T-helper 2 cell treated with Interferon-gamma antibody and Interleukin-4, amounts not matched to agents 100 ng/mL and 5 ng/mL, for 36 hours (primary cell): Measurements from ENCODE around the gene COG5. TPM values are rescaled to one million over a fixed set of nuclear protein-coding genes. Genes with fewer than 3 reads are reported as not detected.

Experiments
- intact Hi-C: fragments of 100-400 bp; cut with micrococcal nuclease; formaldehyde crosslinking; loops from one replicate; pipeline ENCODE4 v1.15.1; 2023
- total RNA-seq: library from RNA; stranded (reverse); gene quantifications from 2 replicates; pipeline ENCODE4 v1.2.3, GENCODE V29; 2022

COG5 gene
- total RNA-seq, 1 donor from 2014 or later = 35.9 TPM

DNA sequence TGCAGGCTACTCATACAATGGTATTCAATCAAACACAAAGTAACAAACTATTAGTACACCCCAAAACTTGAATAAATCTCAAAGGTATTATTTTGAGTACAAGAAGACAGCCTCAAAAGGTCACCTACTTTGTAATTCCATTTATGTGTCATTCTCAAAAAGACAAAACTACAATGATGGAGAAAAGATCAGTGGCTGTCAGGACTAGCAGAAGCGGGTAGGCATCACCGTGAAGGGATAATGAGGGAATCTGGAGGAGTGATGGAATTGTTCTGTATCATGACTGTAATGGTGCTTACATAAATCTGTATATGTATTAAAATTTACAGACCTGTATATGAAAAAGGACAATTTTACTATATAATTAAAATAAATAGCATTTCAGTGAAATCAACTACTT, 37.0 kb downstream of the COG5 start:
- intact Hi-C loops = no loop called here

DNA sequence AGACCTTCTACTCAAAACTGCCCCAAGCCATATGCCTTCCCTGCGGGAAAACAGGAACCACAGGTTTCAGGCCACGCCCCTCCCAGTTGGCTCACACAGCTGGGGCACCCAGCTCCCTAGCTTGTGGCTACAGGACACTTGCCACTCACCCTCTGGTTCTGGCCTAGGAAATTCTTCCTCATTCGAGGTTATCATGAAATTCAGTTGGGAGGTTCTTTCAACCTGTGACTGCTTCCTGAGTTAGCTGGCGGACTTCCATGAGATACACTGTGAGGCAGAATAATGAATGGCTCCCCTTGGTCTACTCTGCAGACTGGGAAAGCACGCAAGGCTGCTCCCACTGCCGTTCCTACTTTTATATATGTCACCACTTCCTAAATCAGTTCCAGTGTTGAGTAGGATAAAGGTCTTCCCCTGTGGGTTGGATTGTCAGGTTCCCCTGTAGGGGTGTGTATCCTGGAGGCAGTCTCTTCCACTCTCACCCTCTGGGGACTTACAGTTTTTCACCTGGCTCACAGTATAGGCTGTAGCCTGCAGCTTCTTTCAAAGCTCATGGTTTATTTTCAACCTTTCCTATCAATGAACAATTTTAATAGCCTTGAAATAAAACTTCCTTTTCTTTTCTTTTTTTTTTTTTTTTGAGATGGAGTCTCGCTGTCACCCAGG, 56.9 kb downstream of the COG5 start:
- intact Hi-C loops = no loop called here

DNA sequence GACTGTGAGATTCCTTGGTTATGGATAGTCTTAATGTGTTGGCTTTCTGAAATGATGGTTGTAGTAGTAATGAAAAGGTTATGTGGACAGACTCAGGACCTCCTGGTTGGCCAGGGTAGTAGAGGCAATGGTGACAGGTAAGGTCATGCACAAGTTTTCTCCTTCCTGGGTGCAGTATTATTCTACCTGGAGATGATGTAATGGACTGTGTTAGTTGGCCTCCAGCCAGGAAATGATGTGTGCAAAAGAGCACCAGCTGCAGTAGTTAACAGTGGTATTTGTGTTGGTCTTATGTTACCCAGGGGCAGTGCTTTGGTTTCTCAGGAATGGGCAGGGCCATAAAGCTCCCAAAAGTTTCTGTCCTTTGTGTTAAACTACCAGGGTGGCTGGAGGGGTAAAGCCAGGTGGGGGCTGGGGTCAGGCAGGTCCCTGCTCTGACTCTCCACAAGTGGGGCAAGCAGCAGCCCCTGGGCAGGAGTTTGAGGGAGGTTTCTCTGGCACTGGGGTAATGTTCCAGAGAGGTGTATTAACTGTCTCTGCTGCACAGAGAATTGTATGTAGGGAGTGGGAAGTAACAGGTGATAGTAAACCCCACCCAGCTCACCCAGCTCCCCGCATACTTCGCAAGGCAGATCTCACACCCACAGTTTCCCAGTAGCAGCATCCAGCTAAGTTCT, 57.6 kb downstream of the COG5 start:
- intact Hi-C loops = no loop called here

DNA sequence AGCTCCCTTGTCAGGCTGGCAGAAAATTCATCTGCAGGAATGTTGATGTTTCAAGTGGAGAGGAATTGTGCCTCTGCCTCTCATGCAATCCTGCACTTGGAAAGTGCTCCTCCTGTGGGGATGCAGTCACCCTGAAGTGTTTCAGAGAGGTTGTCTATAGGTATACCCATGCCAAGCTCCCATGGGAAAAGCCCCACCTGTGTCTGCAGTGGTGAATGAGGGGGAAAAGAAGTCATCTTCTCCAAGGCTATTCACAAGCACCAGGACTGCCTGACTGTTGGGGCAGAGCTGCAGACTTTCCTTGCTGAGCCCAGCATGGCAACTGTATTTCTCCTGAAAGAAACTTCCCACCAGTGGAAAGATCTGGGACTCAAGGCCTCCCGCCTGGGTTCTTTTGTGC, 58.4 kb downstream of the COG5 start:
- intact Hi-C loops = no loop called here

DNA sequence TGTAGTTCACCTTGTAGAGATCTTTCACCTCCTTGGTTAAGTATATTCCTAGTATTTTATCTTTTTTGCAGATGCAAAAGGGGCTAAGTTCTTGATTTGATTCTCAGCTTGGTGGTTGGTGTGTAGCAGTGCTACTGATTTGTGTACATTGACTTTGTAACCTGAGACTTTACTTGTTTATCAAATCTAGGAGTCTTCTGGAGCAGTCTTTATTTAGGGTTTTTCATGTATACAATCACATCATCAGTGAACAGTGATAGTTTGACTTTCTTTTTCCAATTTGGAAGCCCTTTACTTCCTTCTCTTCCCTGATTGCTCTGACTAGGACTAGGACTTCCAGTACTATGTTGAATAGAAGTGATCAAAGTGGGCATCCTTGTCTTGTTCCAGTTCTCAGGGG, 60.0 kb downstream of the COG5 start:
- intact Hi-C loops = no loop called here

DNA sequence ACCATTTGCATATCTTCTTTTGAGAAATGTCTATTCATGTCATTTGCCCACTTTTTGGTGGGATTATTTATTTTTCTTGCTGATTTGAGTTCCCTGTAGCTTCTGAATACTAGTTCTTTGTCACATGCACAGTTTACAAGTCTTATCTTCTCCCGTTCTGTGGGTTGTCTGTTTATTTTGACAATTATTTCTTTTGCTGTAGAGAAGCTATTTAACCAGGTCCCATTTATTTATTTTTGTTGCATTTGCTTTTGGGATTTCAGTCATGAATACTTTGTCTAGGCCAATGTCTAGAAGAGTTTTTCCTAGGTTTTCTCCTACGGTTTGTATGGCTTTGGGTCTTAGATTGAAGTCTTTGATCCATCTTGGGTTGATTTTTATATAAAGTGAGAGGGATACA, 60.9 kb downstream of the COG5 start:
- intact Hi-C loops = no loop called here

DNA sequence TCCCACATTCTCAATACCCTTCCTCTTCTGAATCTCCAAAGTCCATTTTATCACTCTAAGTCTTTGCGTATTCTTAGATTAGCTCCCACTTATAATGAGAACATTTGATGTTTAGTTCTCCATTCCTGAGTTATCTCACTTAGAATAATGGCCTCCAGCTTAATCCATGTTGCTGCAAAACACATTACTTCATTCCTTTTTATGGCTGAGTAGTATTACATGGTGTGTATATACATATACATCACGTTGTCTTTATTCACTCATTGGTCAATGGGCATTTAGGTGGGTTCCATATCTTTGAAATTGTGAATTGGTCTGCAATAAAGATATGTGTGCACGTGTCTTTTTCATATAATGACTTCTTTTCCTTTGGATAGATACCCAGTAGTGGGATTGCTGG, 61.6 kb downstream of the COG5 start:
- intact Hi-C loops = no loop called here

DNA sequence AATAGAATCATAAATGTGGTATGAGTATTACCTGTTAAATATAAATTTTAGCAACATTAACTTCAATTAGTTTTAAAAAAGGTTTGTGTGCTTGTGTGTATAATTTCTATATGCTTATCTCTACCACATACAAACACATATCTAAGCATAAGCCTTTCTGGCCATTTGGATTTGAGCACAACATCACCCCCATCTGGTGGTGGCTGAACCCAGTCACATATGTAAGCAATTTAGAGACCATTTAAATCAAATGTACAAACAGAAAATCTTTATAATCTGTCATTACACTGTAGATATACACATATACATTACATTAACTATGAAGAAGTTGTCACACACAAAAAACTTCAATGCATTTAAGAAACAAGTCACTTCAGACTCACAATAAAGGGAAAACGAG, 62.1 kb downstream of the COG5 start:
- intact Hi-C loops = no loop called here

DNA sequence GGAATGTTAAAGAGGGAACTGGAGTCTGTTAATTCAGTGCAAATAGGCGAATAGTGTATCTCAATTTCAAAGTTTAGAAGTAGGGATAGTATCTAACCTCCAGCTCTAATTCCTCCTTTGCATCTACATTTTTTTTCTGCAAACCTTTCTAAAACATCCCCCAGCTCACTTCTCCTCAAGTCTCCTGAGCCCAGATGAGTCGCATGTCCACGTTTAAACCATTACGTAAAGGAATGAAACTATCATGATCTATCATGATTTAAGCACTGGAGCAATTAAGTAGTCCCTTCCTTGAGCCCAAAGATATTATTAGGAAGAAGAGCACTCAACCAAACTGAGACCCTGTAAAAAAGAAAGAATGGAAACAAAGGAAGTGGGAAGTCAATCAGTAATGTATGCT, 64.0 kb downstream of the COG5 start:
- intact Hi-C loops = loop anchor here (10.0 kb wide), 1 partner anchor 285 kb away; no protein-coding TSS in a partner anchor

DNA sequence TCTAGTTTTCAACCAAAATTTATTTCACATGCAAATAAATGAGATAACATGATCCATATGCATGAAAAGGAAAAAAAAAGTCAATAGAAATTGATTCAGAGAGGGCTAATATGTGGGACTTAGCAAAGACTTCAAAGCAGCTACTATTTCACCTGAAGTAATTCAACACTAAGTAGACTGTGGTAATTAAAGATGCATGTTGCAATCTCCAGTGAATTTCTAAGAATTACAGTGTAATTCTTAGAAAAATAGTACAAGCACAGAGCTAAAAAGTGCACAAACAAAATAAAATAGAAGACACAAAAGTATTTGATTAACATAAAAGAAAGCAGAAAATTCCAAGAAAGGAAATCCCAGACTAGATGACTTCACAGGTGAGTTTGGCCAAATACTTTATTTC, 68.2 kb downstream of the COG5 start:
- intact Hi-C loops = loop anchor here (10.0 kb wide), 1 partner anchor 281 kb away; no protein-coding TSS in a partner anchor

DNA sequence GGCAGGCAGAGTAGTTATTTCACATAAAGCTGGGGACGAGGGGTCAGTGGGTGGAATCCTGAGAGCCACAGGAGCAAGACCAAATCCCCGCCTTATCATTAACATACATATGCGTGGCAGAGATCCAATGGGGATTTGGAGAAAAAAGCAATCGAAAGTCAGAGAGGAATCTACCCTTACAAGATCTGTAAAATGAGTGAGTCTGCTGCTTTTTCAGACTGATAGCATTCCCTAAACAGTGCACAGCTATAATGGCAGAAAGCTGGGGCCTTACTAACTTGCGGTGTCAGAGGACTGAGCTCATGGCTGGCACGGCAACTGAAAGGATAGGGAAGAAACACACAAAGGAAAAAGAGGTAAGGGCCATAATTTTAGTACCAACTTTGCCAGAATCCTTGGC, 68.8 kb downstream of the COG5 start:
- intact Hi-C loops = loop anchor here (10.0 kb wide), 1 partner anchor 280 kb away; no protein-coding TSS in a partner anchor

DNA sequence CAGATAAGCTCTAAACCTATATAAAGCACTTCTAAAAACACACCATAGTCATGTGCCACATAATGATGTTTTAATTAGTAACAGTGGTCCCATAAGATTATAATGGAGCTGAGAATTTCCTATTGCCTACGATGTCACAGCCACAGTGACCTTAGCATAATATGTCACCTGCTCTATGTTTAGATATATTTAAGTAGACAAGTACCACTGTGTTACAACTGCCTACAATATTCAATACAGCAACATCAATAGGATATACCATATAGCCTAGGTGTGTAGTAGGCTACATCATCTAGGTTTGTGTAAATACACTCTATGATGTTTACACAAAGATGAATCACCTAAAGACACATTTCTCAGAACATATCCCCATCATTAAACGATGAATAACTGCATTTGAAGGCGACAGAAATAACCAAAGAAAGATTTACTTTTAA, 69.4 kb downstream of the COG5 start:
- intact Hi-C loops = loop anchor here (10.0 kb wide), 1 partner anchor 280 kb away; no protein-coding TSS in a partner anchor

DNA sequence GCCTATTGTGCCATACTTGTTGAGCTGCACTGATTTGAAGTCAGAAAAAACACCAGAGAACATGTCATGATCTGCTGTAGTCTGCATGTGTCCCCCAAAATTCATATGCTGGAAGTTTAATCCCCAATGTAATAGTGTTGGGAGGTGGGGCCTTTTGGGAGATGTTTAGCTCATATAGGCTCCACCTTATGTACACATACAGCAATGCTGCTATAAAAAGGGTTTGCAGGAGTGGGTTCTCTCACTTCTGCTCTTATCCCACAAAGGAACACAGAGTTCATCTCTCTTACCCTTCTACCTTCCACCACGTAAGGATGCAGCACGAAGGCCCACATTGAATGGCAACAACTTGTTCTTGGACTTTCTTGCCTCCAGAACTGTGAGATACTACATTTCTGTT, 70.8 kb downstream of the COG5 start:
- intact Hi-C loops = loop anchor here (10.0 kb wide), 1 partner anchor 278 kb away; no protein-coding TSS in a partner anchor

DNA sequence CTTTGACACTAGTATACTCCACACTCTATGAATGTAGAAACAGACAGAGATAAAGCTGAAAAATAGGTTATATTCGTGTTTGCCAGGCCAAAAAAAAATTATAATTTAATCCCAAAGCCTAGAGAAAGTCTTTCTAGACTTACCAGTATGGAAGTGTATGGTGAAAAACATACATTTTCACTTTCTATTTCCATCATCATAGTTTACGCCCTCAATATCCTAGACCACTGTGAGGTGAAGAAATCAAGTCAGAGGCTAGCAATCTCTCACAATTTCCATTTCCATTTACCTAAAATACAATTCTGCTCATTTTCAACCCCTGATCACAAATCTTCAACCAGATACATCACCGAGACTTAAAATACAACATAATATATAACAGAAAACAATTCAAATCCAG, 77.7 kb downstream of the COG5 start:
- intact Hi-C loops = no loop called here

DNA sequence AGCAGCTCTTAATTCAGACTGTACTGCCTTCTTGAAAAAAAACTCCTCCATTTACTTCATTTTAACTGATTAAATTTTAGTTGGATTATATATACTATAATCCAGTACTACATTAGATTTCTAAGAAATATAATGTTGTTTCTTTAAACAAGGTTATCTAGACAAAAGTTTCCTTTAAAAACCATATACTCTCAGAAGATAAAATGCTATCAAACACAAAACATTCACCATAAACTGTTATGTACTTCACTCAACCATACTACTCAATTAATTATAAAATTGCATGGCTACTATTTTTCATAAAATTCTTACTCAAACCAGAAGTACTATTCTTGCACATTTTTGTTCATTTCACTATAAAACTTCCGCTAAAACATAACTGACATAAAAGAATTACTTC, 81.1 kb downstream of the COG5 start:
- intact Hi-C loops = no loop called here

DNA sequence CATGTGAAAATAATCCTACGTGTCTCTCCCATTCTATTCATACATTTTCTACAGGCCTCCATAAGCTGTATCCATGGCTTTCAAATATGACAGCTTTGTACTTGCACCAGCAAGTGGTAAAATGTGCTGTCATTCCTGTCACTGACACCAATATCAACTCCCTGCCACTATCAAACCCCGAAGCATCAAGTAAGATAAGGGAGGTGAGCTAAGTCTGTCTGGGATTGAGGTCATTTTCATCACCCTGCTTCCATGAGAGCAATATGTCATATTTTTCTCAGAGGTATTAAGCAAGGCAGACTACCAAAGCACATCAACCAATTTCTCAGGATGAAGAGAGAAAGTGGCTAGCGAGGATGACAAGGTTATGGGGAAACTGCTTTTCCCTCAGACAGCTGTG, 82.8 kb downstream of the COG5 start:
- intact Hi-C loops = no loop called here

DNA sequence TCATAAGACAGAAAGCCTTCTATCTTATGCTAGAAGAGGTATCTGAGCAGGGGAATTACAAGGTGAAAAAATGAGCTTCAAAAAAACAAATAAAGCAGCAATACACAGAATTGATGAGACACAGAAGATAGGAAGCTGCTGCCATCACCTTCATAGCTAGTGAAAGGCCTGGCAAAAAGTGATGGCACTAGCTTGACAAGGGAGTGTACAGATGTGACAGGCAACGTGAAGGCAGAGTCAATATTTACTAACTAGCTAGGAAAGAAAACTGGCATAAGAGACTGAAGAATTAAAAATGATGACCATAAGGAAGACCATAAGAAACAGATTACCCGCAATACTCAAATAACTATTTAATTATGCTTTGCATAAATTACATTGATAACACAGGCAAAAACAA, 84.4 kb downstream of the COG5 start:
- intact Hi-C loops = no loop called here

DNA sequence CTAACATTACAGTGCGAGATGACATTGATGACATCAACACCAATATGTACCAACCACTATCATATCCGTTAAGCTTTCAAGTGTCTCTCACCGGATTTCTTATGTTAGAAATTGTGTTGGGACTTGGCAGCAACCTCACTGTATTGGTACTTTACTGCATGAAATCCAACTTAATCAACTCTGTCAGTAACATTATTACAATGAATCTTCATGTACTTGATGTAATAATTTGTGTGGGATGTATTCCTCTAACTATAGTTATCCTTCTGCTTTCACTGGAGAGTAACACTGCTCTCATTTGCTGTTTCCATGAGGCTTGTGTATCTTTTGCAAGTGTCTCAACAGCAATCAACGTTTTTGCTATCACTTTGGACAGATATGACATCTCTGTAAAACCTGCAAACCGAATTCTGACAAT, 89.6 kb downstream of the COG5 start:
- intact Hi-C loops = no loop called here

DNA sequence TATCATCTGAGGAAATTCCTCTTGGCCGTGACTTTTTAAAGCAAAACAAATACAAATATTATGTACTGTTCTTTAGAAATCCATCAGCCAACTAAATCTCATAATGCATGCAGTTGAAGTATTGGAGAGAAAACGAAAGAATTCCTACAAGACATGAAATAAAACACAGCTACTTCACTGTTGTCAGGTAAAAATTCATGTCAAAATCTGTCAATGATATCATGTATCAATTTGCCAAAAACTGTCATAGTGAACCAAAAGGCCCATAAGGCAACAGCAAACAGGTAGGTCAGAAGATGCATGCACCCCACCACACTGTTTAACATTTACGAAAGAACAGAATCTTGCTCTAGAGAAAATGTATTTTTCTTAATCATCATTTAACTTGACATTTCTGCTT, 91.6 kb downstream of the COG5 start:
- intact Hi-C loops = no loop called here

DNA sequence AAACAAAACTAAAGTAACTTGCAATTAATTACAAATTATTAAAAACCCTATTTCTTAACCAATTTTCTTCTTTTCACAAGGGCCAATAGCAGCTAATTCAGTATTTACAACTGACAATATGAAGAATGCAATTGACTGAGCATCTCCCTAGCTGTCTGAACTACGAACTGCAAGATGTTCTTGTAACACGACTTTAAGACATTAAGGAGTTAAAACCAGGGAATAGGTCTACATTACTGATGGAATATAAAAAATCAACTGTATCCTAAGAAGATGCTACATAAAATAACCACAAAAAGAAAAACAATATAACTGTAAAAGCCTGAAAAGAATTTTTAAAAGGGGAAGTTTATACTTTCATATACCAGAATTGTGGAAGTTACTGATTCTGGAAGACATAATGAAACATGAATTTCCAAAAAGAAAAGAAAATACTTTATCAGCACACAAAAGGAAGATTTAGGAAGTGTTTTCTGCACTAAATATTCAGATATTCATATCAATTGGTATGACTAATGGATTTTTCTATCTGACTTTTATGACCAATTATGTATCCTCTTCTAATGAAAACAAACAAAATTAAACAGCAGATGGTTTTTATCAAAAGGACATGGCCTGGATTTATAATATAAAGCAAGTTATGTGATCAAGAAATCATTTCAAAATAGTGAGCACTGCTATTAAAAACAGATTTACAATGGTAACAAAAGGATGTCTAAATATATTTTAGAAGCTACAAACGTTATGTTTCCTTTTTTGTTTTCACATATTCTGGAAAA, 92.2 kb downstream of the COG5 start:
- intact Hi-C loops = no loop called here

DNA sequence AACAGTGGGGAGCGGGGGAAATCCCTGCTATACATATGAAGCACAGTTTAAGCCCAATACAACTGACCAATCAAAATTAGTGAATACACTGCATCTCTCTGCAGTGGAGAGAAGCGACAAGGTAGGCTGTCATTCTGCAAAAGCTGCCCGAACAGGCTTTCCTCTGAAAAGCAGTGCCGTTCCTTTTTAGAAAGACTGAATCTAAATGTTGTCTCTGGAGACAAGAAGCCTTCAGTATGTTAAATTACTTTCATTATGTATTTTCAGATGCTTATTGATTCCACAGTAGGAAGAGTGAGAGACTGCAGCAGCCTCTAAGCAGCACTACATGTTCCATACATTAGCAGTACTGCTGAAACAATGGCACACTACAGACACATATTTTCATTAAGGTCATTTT, 93.8 kb downstream of the COG5 start, which contains the start of gene GPR22:
Gene GPR22 (plus strand): TSS at position 129 of the 400 bp plus-strand sequence. CDS start 4,004 bp downstream, outside the sequence.
- intact Hi-C loops = no loop called here

DNA sequence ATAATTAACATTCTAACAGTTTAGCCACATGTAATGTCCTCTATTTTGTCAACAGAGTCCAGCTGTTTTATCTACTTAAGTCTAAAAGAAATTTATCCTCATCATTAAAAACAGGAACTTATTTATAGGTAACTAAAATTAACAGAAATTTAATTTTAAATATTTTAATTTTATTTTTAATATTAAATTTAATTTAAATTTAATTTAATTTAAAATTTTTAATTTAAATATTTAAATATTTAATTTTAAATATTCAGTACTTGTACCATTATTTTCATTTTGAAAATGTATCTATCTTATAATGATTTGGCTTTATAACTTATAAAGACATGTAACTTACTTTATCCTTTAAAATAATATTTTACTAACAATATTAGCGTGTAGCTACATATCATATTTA, 94.9 kb downstream of the COG5 start:
- intact Hi-C loops = no loop called here
